ENCODE measurements around the gene ATP2B3.

DNA sequence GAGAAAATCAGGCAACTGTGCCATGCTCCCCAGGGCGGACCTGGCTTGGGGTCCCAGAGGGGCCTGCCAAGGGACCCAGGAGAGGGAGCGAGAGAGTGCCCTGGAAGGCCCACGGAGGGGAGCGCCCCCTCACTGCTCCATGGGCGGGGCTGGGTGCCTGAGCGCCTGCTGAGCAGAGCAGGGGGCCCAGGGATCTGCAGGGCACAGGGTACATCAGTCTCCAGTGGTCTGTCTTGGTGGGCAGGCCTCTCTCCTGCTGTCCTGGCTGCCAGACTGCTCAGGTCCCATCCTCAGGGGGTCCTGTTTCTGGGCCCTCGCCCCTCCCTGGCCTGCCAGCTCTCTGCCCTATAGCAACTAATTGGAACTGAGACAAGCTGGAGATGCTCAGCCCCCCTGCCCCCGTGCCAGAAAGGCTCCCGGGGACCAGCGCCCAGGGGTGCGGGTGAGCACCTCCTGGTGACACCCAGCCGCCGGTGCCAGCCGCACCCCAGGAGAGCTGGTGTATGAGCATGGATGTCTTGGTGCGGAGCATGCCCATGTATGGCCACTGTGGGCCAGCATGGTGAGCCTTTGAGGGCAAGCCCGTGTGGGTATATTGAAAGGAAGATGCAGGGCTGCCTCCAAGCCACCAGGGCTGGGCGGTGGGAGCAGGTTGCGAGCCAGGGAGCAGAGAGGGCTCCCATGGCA, 21.4 kb upstream of the ATP2B3 start:
- TF ChIP-seq EGR1 (conservative IDR thresholded peaks at IDR 0.05), result no peak
- TF ChIP-seq SRF (CRISPR knock-in tag; IDR thresholded peaks at IDR 0.05), result no peak
- no peak for TF ChIP-seq BHLHE40 (IDR thresholded peaks at IDR 0.05; ENCODE audit: low read length)
- no peak for TF ChIP-seq ERF (CRISPR knock-in tag; IDR thresholded peaks at IDR 0.05)
- TF ChIP-seq, protein P1, sequence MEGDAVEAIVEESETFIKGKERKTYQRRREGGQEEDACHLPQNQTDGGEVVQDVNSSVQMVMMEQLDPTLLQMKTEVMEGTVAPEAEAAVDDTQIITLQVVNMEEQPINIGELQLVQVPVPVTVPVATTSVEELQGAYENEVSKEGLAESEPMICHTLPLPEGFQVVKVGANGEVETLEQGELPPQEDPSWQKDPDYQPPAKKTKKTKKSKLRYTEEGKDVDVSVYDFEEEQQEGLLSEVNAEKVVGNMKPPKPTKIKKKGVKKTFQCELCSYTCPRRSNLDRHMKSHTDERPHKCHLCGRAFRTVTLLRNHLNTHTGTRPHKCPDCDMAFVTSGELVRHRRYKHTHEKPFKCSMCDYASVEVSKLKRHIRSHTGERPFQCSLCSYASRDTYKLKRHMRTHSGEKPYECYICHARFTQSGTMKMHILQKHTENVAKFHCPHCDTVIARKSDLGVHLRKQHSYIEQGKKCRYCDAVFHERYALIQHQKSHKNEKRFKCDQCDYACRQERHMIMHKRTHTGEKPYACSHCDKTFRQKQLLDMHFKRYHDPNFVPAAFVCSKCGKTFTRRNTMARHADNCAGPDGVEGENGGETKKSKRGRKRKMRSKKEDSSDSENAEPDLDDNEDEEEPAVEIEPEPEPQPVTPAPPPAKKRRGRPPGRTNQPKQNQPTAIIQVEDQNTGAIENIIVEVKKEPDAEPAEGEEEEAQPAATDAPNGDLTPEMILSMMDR (IDR thresholded peaks at IDR 0.05 in 2 of 3, conservative IDR thresholded peaks at IDR 0.05 in 1 of 3; ENCODE audit: insufficient read depth in 2 of 3, low read depth in 1 of 3, low read length in 3 of 3), result no peak
- no peak for TF ChIP-seq RNF2 (IDR thresholded peaks at IDR 0.05)
- TF ChIP-seq ZNF561 (CRISPR knock-in tag; conservative IDR thresholded peaks at IDR 0.05), result no peak
- TF ChIP-seq HNRNPH1 (optimal IDR thresholded peaks at IDR 0.05; ENCODE audit: low read depth, low read length), result no peak
- no peak for TF ChIP-seq SMC3 (conservative IDR thresholded peaks at IDR 0.05; ENCODE audit: insufficient read depth, low read depth, low read length)
- TF ChIP-seq, protein P2, sequence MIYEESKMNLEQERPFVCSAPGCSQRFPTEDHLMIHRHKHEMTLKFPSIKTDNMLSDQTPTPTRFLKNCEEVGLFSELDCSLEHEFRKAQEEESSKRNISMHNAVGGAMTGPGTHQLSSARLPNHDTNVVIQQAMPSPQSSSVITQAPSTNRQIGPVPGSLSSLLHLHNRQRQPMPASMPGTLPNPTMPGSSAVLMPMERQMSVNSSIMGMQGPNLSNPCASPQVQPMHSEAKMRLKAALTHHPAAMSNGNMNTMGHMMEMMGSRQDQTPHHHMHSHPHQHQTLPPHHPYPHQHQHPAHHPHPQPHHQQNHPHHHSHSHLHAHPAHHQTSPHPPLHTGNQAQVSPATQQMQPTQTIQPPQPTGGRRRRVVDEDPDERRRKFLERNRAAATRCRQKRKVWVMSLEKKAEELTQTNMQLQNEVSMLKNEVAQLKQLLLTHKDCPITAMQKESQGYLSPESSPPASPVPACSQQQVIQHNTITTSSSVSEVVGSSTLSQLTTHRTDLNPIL (CRISPR knock-in tag; IDR thresholded peaks at IDR 0.05), result no peak

All from K562 (cell line).